Keratinocyte (primary cell): Measurements from ENCODE around the gene FBLN1.

Experiments
- CTCF ChIP-seq, 3 experiments: IDR thresholded peaks in 1 of 3; conservative IDR thresholded peaks in 1 of 3; optimal IDR thresholded peaks in 1 of 3; 2 replicates in 2 of 3; 3 replicates in 1 of 3; pipeline versions ENCODE3 to v1.5.1; 2011; ENCODE audit warnings: low read length in 3 of 3, mild to moderate bottlenecking in 3 of 3, moderate library complexity in 2 of 3, control low read depth in 1 of 3, inconsistent platforms in 1 of 3; ENCODE audit not compliant: insufficient read depth in 2 of 3; ENCODE audit errors: extremely low read depth in 1 of 3
- EZH2 ChIP-seq: IDR thresholded peaks from one replicate; pipeline ENCODE4 v1.6.1; 2012; ENCODE audit warnings: inconsistent platforms, mild to moderate bottlenecking, low read length, moderate library complexity

- TF ChIP-seq EZH2 (no peak), CTCF (optimal IDR thresholded peaks at IDR 0.05 in 1 of 3, IDR thresholded peaks at IDR 0.05 in 1 of 3, conservative IDR thresholded peaks at IDR 0.05 in 1 of 3; ENCODE audit: extremely low read depth in 1 of 3, insufficient read depth in 2 of 3, low read length in 3 of 3) (no peak)
These were observed 17.9 kb upstream of the FBLN1 start for GRCh38 chr22:45484742-45485141.
